B cell (primary cell): ENCODE results near the gene HS2ST1. TPM values are rescaled to one million over a fixed set of nuclear protein-coding genes. Genes with fewer than 3 reads are reported as not detected.
"Not testable (repeated sequence)": the region's sequence is repeated elsewhere in the genome, so short reads cannot be mapped to it uniquely, and the experiment has no call there.

Experiments used
- ATAC-seq: fragments of 200-7000 bp; cut with Tn5 transposase; one replicate; pipeline ENCODE4 v1.10.0; 2021; ENCODE audit warnings: low read depth, mild to moderate bottlenecking, moderate number of reproducible peaks, moderate library complexity
- CTCF ChIA-PET: fragments of 350-600 bp; sonication (Branson Sonifier 250); formaldehyde crosslinking; loops from one replicate; lab custom pipeline; 2021; ENCODE audit warnings: antibody characterized with exemption, inconsistent platforms; lab: Charles Lee
- POLR2A ChIA-PET: fragments of 350-600 bp; sonication (Branson Sonifier 250); formaldehyde crosslinking; loops from one replicate; lab custom pipeline; 2021; ENCODE audit warnings: antibody characterized with exemption; lab: Charles Lee
- DNase-seq: peaks from one replicate; pipeline ENCODE4 v3.0.0; 2013
- H2AFZ ChIP-seq: 2 replicates; pipeline ENCODE4 v1.6.1; 2012; ENCODE audit warnings: mild to moderate bottlenecking, low read depth, low read length; ENCODE audit not compliant: insufficient read depth, poor library complexity, severe bottlenecking
- H3K27ac ChIP-seq, 2 donors: 1 replicate in 1 of 2; 2 replicates in 1 of 2; pipeline ENCODE4 v1.5.1; 2012 to 2013; ENCODE audit warnings: low read length in 2 of 2, mild to moderate bottlenecking in 2 of 2, moderate library complexity in 1 of 2
- H3K27me3 ChIP-seq, 4 experiments: fragments of 200-600 bp in 1 of 4; sonication (generic) in 1 of 4; replicated peaks in 1 of 4; 1 replicate in 2 of 4; 2 replicates in 2 of 4; pipeline versions ENCODE4 v1.6.1 to v1.7.0; 2013 to 2016; ENCODE audit warnings: low read length in 3 of 4, mild to moderate bottlenecking in 2 of 4, mixed read lengths in 1 of 4, moderate library complexity in 1 of 4; ENCODE audit not compliant: insufficient read depth in 4 of 4, control insufficient read depth in 3 of 4; ENCODE audit errors: control extremely low read depth in 1 of 4
- H3K36me3 ChIP-seq, 2 experiments: replicated peaks in 1 of 2; 1 replicate in 1 of 2; 2 replicates in 1 of 2; pipeline versions ENCODE4 v1.6.1 to v1.7.1; 2013; ENCODE audit warnings: low read length in 1 of 2; ENCODE audit not compliant: insufficient read depth in 2 of 2, control insufficient read depth in 1 of 2; ENCODE audit errors: control extremely low read depth in 1 of 2, extremely low read depth in 1 of 2
- H3K4me1 ChIP-seq, 2 donors: fragments of 200-600 bp in 1 of 2; sonication (generic) in 1 of 2; 1 replicate in 1 of 2; 2 replicates in 1 of 2; pipeline versions ENCODE4 v1.5.1 to v1.6.1; 2013 to 2017; ENCODE audit warnings: low read length in 2 of 2; ENCODE audit not compliant: control insufficient read depth in 2 of 2, insufficient read depth in 2 of 2
- H3K4me2 ChIP-seq: replicated peaks from 2 replicates; pipeline ENCODE3; 2012; ENCODE audit warnings: mild to moderate bottlenecking, low read depth, low read length; ENCODE audit not compliant: poor library complexity, severe bottlenecking
- H3K4me3 ChIP-seq, 5 experiments: fragments of 200-600 bp in 1 of 5; sonication (generic) in 1 of 5; 1 replicate in 3 of 5; 2 replicates in 2 of 5; pipeline versions ENCODE4 v1.5.1 to v1.7.0; 2011 to 2016; ENCODE audit warnings: low read length in 4 of 5, mild to moderate bottlenecking in 4 of 5, low read depth in 2 of 5, control low read depth in 1 of 5, moderate library complexity in 1 of 5; ENCODE audit not compliant: insufficient read depth in 1 of 5; ENCODE audit errors: control extremely low read depth in 1 of 5, extremely low read depth in 1 of 5
- H3K79me2 ChIP-seq: fragments of 200-600 bp; sonication (generic); one replicate; pipeline ENCODE4 v1.6.0; 2016; ENCODE audit warnings: low read length; ENCODE audit not compliant: control insufficient read depth, insufficient read depth
- H3K9ac ChIP-seq: fragments of 200-600 bp; sonication (generic); 2 replicates; pipeline ENCODE4 v1.6.1; 2017; ENCODE audit warnings: mild to moderate bottlenecking, low read length, moderate library complexity
- H3K9me3 ChIP-seq, 3 donors: one replicate each; pipeline versions ENCODE4 v1.6.1 to v1.7.1; 2013; ENCODE audit warnings: low read length in 2 of 3; ENCODE audit not compliant: control insufficient read depth in 2 of 3, insufficient read depth in 1 of 3; ENCODE audit errors: control extremely low read depth in 1 of 3
- H4K20me1 ChIP-seq: 2 replicates; pipeline ENCODE4 v1.6.0; 2012; ENCODE audit warnings: mild to moderate bottlenecking, low read length; ENCODE audit not compliant: insufficient read depth, control insufficient read depth, poor library complexity, severe bottlenecking
- H3K27ac Mint-ChIP-seq: one replicate; pipeline ENCODE4 v1.8.0; 2021; ENCODE audit warnings: mixed read lengths
- H3K27me3 Mint-ChIP-seq: one replicate; pipeline ENCODE4 v1.8.0; 2021; ENCODE audit warnings: mixed read lengths
- H3K4me1 Mint-ChIP-seq: one replicate; pipeline ENCODE4 v1.8.0; 2021; ENCODE audit warnings: mixed read lengths
- H3K4me3 Mint-ChIP-seq: one replicate; pipeline ENCODE4 v1.8.0; 2021; ENCODE audit warnings: mixed read lengths
- H3K9me3 Mint-ChIP-seq: one replicate; pipeline ENCODE4 v1.8.0; 2022; ENCODE audit warnings: mixed read lengths; ENCODE audit not compliant: insufficient read depth
- CTCF ChIP-seq: fragments of 200-600 bp; IDR thresholded peaks from one replicate; pipeline ENCODE4 v1.8.0; 2022; ENCODE audit warnings: antibody characterized with exemption, mild to moderate bottlenecking
- EZH2 ChIP-seq: IDR thresholded peaks from 2 replicates; pipeline ENCODE4 v1.6.1; 2012; ENCODE audit warnings: borderline replicate concordance, low read depth, mild to moderate bottlenecking, moderate library complexity, low read length; ENCODE audit not compliant: insufficient read depth, poor library complexity, severe bottlenecking
- WGBS: methylation state at CpG from one replicate; pipeline ENCODE4 v1.1.5; 2013; ENCODE audit warnings: missing lambda C conversion rate; ENCODE audit not compliant: insufficient coverage; 5-methylcytosine and 5-hydroxymethylcytosine counted together
- intact Hi-C: fragments of 100-400 bp; cut with micrococcal nuclease; formaldehyde crosslinking; loops from one replicate; pipeline ENCODE4 v1.10.0; 2022
- polyA plus RNA-seq: library from polyadenylated mRNA; depleted of rRNA; stranded (reverse); fragments of >200 nt; gene quantifications from 2 replicates; pipeline ENCODE4 v1.2.3, GENCODE V29; 2012
- total RNA-seq, 2 donors: library from RNA; stranded (reverse); fragments of 120-200 nt in 1 of 2; gene quantifications; 1 replicate in 1 of 2; 2 replicates in 1 of 2; pipeline versions ENCODE4 v1.2.3 to v1.2.4, GENCODE V29; 2013 to 2022

The HS2ST1 gene
- total and polyA plus RNA-seq, 2 donors (not counting 1 experiment from before 2014, with no cell fraction given), result 3.0 to 16.9 TPM

- H4K20me1 ChIP-seq, result no peaks in the 10 kb centered on the region
- WGBS, result no CpG with 5 or more reads among the region's 1 CpG
- peaks cover 3 to 4% (median 3%) of the 10 kb centered on the region in 3 donors for H3K9me3 ChIP-seq
- ATAC-seq (no peak), DNase-seq (no peak)
- intact Hi-C loops, result no loop called here
- POLR2A ChIA-PET, result no interaction called here
- H3K27ac ChIP-seq, result no peak overlapping the region
- no peak overlapping the region for H3K4me3 ChIP-seq
- H3K36me3 ChIP-seq, result no peaks in the 10 kb centered on the region
- H3K4me3 Mint-ChIP-seq, result no peak overlapping the region
- no peak overlapping the region for H3K4me2 ChIP-seq
- H3K9me3 Mint-ChIP-seq, result peaks cover 5% of the 10 kb centered on the region
- no peaks in the 10 kb centered on the region for H3K4me1 ChIP-seq
- H3K79me2 ChIP-seq, result peaks cover 11% of the 10 kb centered on the region
- H2AFZ ChIP-seq, result no peak overlapping the region
- no peaks in the 10 kb centered on the region for H3K4me1 Mint-ChIP-seq
- CTCF ChIA-PET, result no interaction called here
- no peak for TF ChIP-seq EZH2
- no peak for TF ChIP-seq CTCF
- H3K9ac ChIP-seq, result no peak overlapping the region
- no peaks in the 10 kb centered on the region for H3K27me3 Mint-ChIP-seq
- H3K27me3 ChIP-seq, result no peaks in the 10 kb centered on the region
- no peak overlapping the region for H3K27ac Mint-ChIP-seq
Measured at GRCh38 chr1:87007323-87007722, 92.9 kb downstream of the HS2ST1 start.

- H3K4me2 ChIP-seq, ATAC-seq, H3K4me1 ChIP-seq, H3K36me3 ChIP-seq, intact Hi-C loops, H3K4me3 Mint-ChIP-seq, H2AFZ ChIP-seq, H3K27me3 Mint-ChIP-seq, H3K4me3 ChIP-seq, DNase-seq, H3K4me1 Mint-ChIP-seq, POLR2A ChIA-PET, H4K20me1 ChIP-seq, H3K27ac ChIP-seq, H3K27ac Mint-ChIP-seq, H3K27me3 ChIP-seq, H3K9ac ChIP-seq, CTCF ChIA-PET: not testable (repeated sequence)
- Histone ChIP-seq H3K79me2 (peaks cover 12% of the 10 kb centered on the region), H3K9me3 (peaks cover 3 to 21% (median 20%) of the 10 kb centered on the region in 3 donors)
- H3K9me3 Mint-ChIP-seq, result peaks cover 18% of the 10 kb centered on the region
Measured at GRCh38 chr1:87013385-87013784, 99.0 kb downstream of the HS2ST1 start.
